GM18520 (cell line): ENCODE measurements around the gene SYCE3.

Experiments used
- ATAC-seq: cut with Tn5 transposase; IDR thresholded peaks from one replicate; pipeline ENCODE4 v1.9.1; 2021; ENCODE audit not compliant: unreplicated experiment

SYCE3 gene

GRCh38 chr22:50532824-50533796 lies 29.6 kb downstream of the SYCE3 start:
- no peak for ATAC-seq

DNA sequence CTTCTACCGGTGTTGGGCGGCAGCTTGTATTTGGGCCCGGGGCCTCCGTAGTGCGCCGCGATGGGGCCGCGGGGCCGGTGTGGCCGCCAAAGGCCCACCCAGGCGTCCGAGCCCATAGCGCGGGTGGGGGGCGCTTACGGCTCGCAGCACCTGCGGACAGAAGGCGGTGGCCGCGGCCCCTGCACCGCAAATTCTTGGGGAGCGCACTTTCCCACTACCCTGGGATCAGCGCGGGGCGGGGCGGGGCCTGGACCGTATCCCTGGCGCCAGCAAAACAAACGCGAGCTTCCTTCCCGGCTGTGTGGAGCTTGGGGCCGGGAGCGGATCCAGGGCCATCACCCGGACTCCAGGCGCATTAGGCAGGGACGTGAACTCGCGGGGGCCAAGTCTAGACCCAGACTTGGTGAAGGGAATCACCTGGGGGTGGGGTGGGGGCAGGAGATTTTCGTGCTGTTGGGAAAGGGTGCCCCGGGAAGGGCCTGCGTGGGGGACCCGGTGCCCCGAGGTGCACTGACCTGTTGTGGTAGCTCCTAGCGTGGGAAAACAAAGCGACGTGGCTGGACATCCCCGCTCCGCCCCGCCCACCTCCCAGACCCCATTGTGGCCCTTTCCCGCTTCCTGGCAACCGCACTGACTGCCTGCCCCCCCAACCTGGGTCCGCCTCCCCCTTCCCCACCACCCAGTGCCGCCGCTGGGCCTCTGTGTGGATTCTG lies 30.6 kb downstream of the SYCE3 start:
- no peak for ATAC-seq

GRCh38 chr22:50531546-50531961 lies 31.2 kb downstream of the SYCE3 start:
- no peak for ATAC-seq

- ATAC-seq: no peak
These were observed 31.7 kb downstream of the SYCE3 start for GRCh38 chr22:50530877-50531545.

DNA sequence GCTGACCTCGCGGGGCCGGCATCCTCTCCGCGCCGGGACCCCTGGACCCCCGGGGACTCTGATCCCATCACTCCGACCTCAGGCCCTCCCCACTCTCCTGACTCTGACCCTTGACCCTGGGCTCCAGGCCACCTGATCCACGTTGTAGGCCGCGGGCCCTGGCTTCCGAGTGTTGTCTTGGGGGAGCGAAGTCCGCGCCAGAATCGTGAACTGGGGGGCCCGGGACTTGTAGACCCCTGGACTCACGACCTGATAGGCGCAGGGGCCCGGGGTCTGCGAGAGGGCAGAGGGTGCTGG lies 32.2 kb downstream of the SYCE3 start:
- ATAC-seq: no peak

GRCh38 chr22:50529897-50530579 lies 32.7 kb downstream of the SYCE3 start, which contains the start of gene TYMP:
TSS of gene TYMP (minus strand) at chr22:50530012. CDS start at chr22:50529709, 303 bp downstream.
- peak; percentile 16 for ATAC-seq

- no peak for ATAC-seq
These were observed 33.3 kb downstream of the SYCE3 start for GRCh38 chr22:50529416-50529896.

DNA sequence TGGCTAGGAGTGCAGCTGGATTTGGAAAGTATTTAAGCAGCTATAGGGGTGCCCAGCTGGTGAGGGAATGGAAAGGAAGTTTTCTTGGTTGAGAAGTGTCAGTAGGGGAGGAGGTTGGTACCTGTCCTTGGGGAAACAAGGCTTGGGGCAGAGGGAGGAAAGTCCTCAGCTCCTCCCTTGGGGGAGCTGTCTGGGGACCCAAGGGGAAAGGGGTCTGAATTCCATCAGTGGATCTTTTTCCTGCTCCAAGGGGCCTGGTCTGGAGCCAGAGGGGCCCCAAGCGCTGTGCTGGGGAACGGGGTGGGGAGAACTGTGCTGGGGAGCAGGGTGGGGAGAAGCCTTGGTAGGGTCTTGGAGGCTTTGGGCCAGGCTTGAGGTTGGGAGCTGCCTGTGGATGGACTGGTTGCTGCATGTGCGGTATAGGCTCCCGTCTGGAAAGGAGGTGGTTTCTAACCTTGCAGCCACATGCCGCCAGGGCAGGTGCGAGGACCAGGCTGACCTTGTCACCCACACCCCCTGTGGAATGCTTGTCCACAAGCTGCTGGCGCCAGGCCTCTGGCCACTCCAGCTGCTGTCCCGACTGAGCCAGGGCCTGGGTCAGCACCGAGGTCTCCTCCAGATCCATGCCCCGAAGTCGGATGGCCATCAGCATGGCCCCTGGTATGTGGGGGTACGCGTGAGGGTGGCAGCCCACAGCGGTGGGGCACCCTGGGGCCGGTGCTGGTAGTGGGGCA lies 33.9 kb downstream of the SYCE3 start:
- ATAC-seq: no peak

- no peak for ATAC-seq
These were observed 34.6 kb downstream of the SYCE3 start for GRCh38 chr22:50527921-50528681.

- no peak for ATAC-seq
These were observed 35.6 kb downstream of the SYCE3 start for GRCh38 chr22:50526834-50527801.

DNA sequence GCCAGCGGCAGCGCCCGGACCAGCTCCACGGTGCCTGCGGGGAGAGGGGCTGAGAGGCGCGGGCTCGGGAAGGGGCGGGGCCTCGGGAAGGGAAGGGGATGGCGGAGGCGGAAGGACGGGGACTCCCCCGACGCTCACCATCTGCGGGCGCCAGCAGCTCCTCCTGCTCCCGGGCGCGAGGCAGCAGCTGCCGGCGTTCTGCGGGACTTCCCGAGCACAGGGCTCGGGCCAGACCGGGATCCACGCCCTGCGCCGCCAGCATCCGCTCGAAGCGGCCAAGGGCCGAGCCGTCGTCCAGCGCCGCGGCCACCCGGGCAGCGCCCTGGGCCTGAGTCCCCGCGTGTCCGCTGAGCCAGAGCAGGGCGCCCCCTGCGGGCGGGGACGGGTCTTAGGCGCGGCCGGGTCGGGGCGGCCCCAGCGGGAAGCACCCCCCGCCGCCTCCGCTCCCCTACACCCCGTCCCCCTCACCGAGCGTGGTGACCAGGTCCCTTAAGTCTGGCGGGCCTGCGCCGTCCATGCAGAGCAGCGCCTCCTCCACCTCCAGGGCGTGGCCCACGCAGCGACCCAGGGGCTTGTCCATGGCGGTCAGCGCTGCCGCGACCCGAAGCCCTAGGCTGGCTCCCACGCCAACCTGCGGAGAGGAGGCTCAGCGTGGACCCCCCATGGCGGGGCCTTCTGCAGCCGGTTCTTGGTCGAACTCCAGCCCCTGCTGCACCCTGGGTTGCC lies 36.4 kb downstream of the SYCE3 start:
- peak; percentile 23 for ATAC-seq

GRCh38 chr22:50525858-50526107 lies 36.9 kb downstream of the SYCE3 start:
- no peak for ATAC-seq

DNA sequence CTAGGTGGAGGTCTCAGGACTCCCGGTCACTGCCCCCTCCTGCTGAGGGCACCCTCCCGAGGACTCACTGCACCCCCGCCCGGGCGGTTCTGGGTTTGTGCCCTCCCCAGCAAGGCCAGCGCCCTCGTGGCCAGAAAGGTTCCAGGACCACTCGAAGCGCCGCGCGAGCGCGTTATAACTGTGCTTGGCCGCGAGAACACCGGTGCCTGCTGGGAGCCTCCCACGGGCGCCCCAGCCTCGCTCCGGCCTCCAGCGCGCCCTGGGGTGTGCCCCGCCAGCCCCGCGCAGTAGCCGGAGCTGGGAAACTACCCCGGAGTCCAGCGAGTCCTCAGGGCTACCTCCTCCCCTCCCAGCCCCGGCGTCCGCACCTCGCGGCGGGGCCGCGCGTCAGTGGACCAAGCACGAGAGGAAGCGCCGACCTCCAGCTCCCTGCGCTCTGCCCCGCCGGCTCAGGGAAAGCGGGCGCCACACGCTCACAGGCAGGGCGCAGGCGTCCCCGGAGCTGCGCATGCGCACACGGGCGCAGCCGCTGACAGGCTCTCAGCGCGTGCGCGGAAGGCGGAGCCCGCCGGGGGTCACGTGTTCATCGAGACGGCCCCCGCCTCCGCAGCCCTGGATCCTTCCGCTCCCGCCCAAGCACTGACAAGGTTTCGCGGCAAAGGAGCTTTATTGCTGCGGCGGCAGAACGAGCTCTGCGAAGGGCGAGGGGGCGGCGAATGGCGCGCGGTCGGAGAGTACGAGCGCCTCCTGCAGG lies 37.4 kb downstream of the SYCE3 start, which contains the start of gene SCO2:
TSS of gene SCO2 (minus strand) at position 495 of the 754 bp plus-strand sequence. CDS start 1,187 bp downstream, outside the sequence.
- ATAC-seq: peak; percentile 31

GRCh38 chr22:50524676-50525103 lies 38.0 kb downstream of the SYCE3 start:
- ATAC-seq: no peak

GRCh38 chr22:50523806-50524675 lies 38.7 kb downstream of the SYCE3 start:
- no peak for ATAC-seq

DNA sequence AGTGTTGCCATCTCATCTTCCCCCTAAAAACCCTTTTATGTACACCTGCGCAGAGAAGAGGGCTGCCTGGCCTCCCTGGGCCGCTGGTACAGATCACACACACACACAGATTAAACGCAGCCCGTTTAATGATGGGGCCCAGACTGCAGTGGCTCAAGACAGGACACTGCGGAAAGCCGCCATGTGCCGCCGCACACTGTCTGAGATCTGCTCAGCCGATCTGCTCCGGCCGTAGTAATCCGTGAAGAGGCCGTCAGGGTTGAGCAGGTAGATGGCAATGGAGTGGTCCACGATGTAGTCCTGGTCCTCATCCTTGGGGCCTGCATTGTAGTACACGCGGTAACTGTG lies 39.3 kb downstream of the SYCE3 start:
- ATAC-seq: no peak
